HG02852 (cell line): Measurements from ENCODE around the gene GLI2.

ENCODE experiments used
- ATAC-seq: cut with Tn5 transposase; IDR thresholded peaks from one replicate; pipeline ENCODE4 v1.9.1; 2021; ENCODE audit warnings: mild to moderate bottlenecking, moderate library complexity; ENCODE audit not compliant: unreplicated experiment

Gene GLI2

GRCh38 chr2:120737340-120738101 lies 1.9 kb downstream of the GLI2 start:
- ATAC-seq, result no peak

GRCh38 chr2:120738117-120738516 lies 2.4 kb downstream of the GLI2 start:
- ATAC-seq, result no peak

- no peak for ATAC-seq
Measured at GRCh38 chr2:120738786-120739437, 3.2 kb downstream of the GLI2 start.

- no peak for ATAC-seq
Measured at GRCh38 chr2:120739438-120740090, 3.9 kb downstream of the GLI2 start.

- no peak for ATAC-seq
Measured at GRCh38 chr2:120740375-120740764, 4.7 kb downstream of the GLI2 start.

- ATAC-seq, result no peak
Measured at GRCh38 chr2:120740765-120741524, 5.3 kb downstream of the GLI2 start.

- ATAC-seq, result no peak
Measured at GRCh38 chr2:120741571-120742561, 6.2 kb downstream of the GLI2 start.

- ATAC-seq, result no peak
Measured at GRCh38 chr2:120743657-120744056, 8.0 kb downstream of the GLI2 start.

- ATAC-seq, result no peak
Measured at GRCh38 chr2:120744817-120745216, 9.1 kb downstream of the GLI2 start.

GRCh38 chr2:120745420-120746111 lies 9.9 kb downstream of the GLI2 start:
- no peak for ATAC-seq

GRCh38 chr2:120746144-120746543 lies 10.5 kb downstream of the GLI2 start:
- ATAC-seq, result no peak

GRCh38 chr2:120747281-120747680 lies 11.6 kb downstream of the GLI2 start:
- ATAC-seq, result no peak

- no peak for ATAC-seq
Measured at GRCh38 chr2:120747706-120748105, 12.0 kb downstream of the GLI2 start.

GRCh38 chr2:120748310-120748709 lies 12.6 kb downstream of the GLI2 start:
- no peak for ATAC-seq

- no peak for ATAC-seq
Measured at GRCh38 chr2:120748741-120749140, 13.1 kb downstream of the GLI2 start.

- ATAC-seq, result no peak
Measured at GRCh38 chr2:120749506-120750431, 14.1 kb downstream of the GLI2 start.

GRCh38 chr2:120750488-120751210 lies 15.0 kb downstream of the GLI2 start:
- ATAC-seq, result no peak

- ATAC-seq, result no peak
Measured at GRCh38 chr2:120751553-120751952, 15.9 kb downstream of the GLI2 start.
